HAP-1 (cell line): Measurements from ENCODE around the gene SPON1.
"Not testable (repeated sequence)": the region's sequence is repeated elsewhere in the genome, so short reads cannot be mapped to it uniquely, and the experiment has no call there.

Experiments
- DNase-seq, 2 experiments: peaks; one replicate each; pipeline ENCODE4 v3.0.0-alpha.2; 2016 to 2020; ENCODE audit warnings: low spot score in 2 of 2
- H3K27me3 ChIP-seq: fragments of 250-450 bp; sonication (Bioruptor Pico); 2 replicates; pipeline ENCODE4 v1.5.1; 2020; ENCODE audit warnings: low read depth, mild to moderate bottlenecking, moderate library complexity
- H3K36me3 ChIP-seq: fragments of 250-450 bp; sonication (Bioruptor Pico); replicated peaks from 2 replicates; pipeline ENCODE4 v1.5.1; 2020; ENCODE audit warnings: mild to moderate bottlenecking
- H3K4me1 ChIP-seq: fragments of 250-450 bp; sonication (Bioruptor Pico); 2 replicates; pipeline ENCODE4 v1.5.1; 2020; ENCODE audit warnings: mild to moderate bottlenecking
- H3K4me3 ChIP-seq: fragments of 250-450 bp; sonication (Bioruptor Pico); 2 replicates; pipeline ENCODE4 v1.5.1; 2020; ENCODE audit warnings: mild to moderate bottlenecking, moderate library complexity
- H3K9me3 ChIP-seq: fragments of 250-450 bp; sonication (Bioruptor Pico); 2 replicates; pipeline ENCODE4 v1.5.1; 2020; ENCODE audit warnings: mild to moderate bottlenecking, moderate library complexity
- in situ Hi-C: fragments of 300-500 bp; cut with MboI; formaldehyde crosslinking; loops from 3 replicates; pipeline ENCODE4 v1.14.3; 2020; ENCODE audit warnings: low sequenced_read_pairs, inconsistent platforms, mixed read lengths

The SPON1 gene

DNA sequence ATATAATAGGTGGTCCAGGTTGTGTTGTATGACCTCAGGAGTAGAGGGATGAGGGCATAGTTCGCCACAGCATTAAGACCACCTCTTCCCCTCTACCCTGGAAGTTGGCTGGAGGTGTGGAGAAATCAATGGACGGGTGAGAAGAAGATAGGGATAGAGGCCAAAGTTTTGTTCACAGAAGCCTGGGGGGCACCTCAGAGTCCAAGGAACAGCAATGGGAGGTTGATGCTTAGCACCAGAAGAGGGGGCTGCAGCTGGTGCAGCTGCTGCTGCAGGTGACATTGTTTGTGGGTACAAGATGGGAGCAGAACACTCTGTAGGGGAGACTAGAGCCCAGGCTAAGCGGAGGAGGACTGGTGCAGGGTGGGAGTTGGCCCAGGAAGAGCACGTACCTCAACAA lies 31.2 kb upstream of the SPON1 start:
- Histone ChIP-seq H3K4me1 (no peaks in the 10 kb centered on the region), H3K27me3 (0 out of 2 replicates have a peak, but pooled peaks cover 3% of the 10 kb centered on the region), H3K36me3 (no peaks in the 10 kb centered on the region), H3K9me3 (no peaks in the 10 kb centered on the region), H3K4me3 (no peak overlapping the region)
- in situ Hi-C loops: no loop called here
- no peak for DNase-seq

DNA sequence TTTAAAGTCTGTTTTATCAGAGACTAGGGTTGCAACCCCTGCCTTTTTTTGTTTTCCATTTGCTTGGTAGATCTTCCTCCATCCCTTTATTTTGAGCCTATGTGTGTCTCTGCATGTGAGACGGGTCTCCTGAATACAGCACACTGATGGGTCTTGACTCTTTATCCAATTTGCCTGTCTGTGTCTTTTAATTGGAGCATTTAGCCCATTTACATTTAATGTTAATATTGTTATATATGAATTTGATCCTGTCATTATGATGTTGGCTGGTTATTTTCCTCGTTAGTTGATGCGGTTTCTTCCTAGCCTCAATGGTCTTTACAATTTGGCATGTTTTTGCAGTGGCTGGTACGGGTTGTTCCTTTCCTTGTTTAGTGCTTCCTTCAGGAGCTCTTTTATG lies 25.4 kb upstream of the SPON1 start:
- in situ Hi-C loops, H3K4me1 ChIP-seq, H3K36me3 ChIP-seq, H3K27me3 ChIP-seq, H3K4me3 ChIP-seq, H3K9me3 ChIP-seq, DNase-seq: not testable (repeated sequence)

DNA sequence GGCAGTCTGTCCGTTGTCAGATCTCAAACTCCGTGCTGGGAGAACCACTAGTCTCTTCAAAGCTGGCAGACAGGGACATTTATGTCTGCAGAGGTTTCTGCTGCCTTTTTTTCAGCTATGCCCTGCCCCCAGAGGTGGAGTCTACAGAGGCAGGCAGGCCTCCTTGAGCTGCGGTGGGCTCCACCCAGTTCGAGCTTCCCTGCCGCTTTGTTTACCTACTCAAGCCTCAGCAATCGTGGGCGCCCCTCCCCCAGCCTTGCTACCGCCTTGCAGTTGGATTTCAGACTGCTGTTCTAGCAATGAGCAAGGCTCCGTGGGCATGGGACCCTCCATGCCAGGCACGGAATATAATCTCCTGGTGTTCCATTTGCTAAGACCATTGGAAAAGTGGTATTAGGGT lies 23.7 kb upstream of the SPON1 start:
- DNase-seq: not testable (repeated sequence)

DNA sequence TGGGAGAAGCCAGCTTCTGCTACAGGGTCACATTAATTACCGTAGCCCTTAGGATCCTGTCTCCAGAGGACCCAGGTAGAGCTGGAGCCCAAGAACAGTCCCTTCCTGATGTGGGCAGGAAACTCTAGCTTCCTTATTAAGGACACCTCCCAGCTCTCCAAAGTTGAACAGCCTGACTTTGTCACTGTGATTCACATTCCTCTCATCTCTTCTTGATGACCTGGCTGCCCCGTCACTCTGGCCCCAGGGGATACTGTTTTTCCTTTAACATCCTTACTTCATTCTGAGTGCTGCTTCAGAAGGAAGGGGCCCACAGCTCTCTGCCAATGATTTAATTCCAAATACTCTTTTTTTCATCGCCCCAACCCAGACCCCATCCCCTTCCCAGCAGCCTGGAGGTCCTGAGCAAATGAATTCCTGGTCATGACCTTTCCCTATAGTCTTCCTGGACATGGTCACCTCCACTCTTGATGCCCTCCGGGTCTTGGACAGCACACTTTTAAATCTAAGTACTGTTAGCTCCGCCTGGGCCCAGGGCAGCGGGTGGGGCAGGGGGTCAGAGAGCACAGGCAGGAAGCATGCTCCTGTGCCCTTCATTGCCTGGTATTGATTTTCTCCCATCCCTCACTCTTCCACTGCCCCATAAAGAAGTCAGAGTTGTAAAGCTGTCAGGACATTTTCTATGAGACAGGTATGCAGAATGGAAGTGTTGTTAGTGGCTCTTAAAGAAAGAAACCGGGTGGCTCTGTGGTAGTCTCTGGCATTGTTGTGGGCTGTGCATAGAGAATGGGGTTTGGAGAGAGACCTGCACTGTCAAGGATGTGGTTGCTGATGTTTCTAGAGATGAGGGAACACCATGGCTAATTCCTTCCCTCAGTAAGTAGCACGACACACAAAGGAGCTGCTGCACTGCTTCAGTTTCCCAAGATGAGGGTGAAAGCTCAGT lies 22.3 kb upstream of the SPON1 start:
- in situ Hi-C loops: no loop called here
- Histone ChIP-seq H3K4me3 (no peak overlapping the region), H3K36me3 (no peaks in the 10 kb centered on the region), H3K27me3 (no peaks in the 10 kb centered on the region), H3K9me3 (no peaks in the 10 kb centered on the region), H3K4me1 (no peaks in the 10 kb centered on the region)
- no peak for DNase-seq

More for the DNA sequence above, 23.7 kb upstream of the SPON1 start:
- H3K9me3 ChIP-seq, H3K27me3 ChIP-seq, H3K4me1 ChIP-seq, H3K36me3 ChIP-seq, in situ Hi-C loops, H3K4me3 ChIP-seq: not testable (repeated sequence)

DNA sequence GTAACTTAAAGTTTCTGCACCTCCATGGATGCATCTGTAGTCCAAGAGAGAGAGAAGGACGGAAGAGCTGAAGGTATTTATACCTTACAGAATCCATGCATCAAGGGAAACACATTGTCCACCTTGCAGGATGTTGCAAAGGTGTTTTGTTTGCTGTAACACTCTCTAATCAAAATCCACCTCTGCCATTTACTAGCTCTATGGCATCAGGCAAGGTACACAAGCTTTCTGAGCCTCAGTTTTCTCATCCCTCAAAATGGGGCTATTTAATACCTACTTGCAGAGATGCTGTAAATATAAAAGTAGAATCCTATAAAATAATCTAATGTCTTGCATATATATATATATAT lies 21.6 kb upstream of the SPON1 start:
- no peaks in the 10 kb centered on the region for H3K4me1 ChIP-seq
- no peaks in the 10 kb centered on the region for H3K9me3 ChIP-seq
- DNase-seq: no peak
- no peak overlapping the region for H3K4me3 ChIP-seq
- in situ Hi-C loops: no loop called here
- H3K36me3 ChIP-seq: no peaks in the 10 kb centered on the region
- H3K27me3 ChIP-seq: no peaks in the 10 kb centered on the region

DNA sequence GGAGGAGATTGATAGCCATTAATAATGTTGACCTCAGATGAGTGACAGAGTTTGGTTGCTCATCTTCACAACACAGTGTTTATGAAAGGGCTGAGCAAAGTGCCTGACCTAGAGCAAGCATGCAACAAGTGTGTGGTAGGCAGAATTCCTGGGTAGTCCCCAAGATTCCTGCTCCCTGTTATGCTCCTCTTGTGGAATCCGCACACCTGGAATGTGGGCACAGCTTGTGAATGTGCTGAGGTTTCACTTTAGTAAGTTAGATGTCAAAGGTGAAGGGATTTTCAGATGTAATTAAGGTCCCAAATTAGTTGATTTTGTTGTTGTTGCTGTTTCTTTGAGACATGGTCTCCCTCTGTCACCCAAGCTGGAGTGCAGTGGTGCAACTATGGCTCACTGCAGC lies 20.7 kb upstream of the SPON1 start:
- in situ Hi-C loops: no loop called here
- no peaks in the 10 kb centered on the region for H3K27me3 ChIP-seq
- no peak for DNase-seq
- H3K4me3 ChIP-seq: no peak overlapping the region
- no peaks in the 10 kb centered on the region for H3K36me3 ChIP-seq
- H3K4me1 ChIP-seq: no peaks in the 10 kb centered on the region
- H3K9me3 ChIP-seq: no peaks in the 10 kb centered on the region

DNA sequence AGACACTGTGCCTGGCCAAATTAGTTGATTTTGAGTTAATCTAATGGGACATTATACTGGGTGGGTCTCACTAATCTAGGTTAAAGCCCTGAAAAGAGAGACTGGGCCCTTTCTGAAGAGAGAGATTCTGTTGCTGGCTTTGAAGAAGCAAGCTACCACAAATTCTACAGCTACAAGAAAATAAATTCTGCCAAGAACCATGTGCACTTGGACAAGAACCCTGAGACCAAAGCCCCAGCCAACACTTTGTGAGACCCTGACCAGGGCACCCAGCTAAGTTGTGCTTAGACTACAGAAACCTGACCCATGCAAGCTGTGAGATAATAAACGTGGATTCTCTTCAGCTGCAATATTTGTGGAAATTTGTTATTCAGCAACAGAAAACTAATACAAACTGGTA lies 20.1 kb upstream of the SPON1 start:
- no peak for DNase-seq
- no peaks in the 10 kb centered on the region for H3K36me3 ChIP-seq

DNA sequence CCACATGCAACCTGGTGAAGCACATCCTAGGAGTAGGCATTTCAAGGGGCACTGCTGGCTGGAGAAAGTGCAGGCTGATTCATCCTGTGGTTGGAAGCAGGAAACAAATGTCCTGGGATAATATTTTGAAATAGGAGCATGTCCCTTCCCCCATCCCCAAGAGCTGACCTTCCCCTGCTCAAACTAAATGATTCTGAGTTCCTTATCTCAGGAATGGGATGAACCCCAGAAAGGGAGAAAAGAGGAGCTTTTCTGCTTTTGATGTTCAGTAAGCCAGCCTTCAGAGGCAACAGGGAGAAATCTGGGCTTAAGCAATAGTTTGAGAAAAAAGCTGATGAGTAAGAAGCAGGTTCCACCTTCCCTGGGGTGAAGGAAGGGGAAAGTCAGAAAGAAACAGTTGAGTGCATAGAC lies 19.5 kb upstream of the SPON1 start:
- no peak for DNase-seq
- H3K4me3 ChIP-seq: no peak overlapping the region
- in situ Hi-C loops: no loop called here

More for the DNA sequence above, 20.1 kb upstream of the SPON1 start:
- Histone ChIP-seq H3K4me3 (no peak overlapping the region), H3K9me3 (no peaks in the 10 kb centered on the region), H3K4me1 (no peaks in the 10 kb centered on the region), H3K27me3 (no peaks in the 10 kb centered on the region)
- in situ Hi-C loops: no loop called here

DNA sequence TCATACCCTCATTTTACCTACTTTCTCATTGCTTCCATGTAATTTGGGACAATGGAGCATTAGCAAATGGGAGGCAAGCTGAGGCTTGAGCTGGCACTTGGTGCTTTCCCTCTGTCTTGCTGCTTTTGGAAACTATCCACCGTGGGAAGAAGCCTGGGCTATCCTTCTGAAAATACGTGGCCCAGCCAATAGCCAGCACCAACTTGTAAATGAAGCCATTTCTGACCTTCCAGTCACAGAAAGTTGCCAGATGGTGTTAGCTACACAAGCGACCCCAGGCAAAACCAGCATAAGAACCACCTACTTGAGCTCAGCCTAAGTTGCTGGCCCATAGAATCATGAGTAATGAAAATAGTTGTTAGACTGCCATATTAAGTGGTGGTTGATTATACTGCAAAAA lies 18.5 kb upstream of the SPON1 start:
- Histone ChIP-seq H3K4me3 (no peak overlapping the region), H3K9me3 (no peaks in the 10 kb centered on the region), H3K36me3 (no peaks in the 10 kb centered on the region), H3K4me1 (no peaks in the 10 kb centered on the region), H3K27me3 (no peaks in the 10 kb centered on the region)
- DNase-seq: no peak
- in situ Hi-C loops: no loop called here

More for the DNA sequence above, 19.5 kb upstream of the SPON1 start:
- no peaks in the 10 kb centered on the region for H3K4me1 ChIP-seq
- no peaks in the 10 kb centered on the region for H3K36me3 ChIP-seq
- no peaks in the 10 kb centered on the region for H3K27me3 ChIP-seq
- no peaks in the 10 kb centered on the region for H3K9me3 ChIP-seq

DNA sequence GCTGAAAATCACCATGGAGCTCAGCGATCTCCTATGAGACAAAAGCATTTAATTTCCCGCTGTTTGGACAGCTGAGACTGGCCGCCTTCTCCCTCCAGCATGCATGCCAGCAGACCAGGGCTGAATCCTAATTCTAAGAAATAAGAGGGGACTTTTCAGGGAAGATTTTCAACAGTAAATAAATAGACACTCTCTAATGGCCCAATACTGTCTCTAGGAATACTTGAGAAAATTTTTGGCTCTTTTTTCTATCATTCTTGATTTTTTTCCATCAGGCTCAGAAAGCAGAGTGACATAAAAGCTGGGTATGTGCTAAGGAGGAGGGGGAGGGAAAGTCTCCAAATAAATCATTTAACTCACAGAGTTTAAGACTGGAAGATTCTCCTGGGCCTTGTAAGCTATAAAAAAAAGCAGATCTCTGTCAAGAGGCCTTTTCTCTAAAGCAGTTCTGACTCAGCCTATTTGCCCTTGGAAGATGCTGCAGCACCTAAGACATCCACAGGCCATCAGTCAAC lies 17.6 kb upstream of the SPON1 start:
- H3K4me3 ChIP-seq: no peak overlapping the region
- in situ Hi-C loops: no loop called here
- H3K27me3 ChIP-seq: no peaks in the 10 kb centered on the region
- no peak for DNase-seq
- H3K4me1 ChIP-seq: no peaks in the 10 kb centered on the region
- H3K9me3 ChIP-seq: no peaks in the 10 kb centered on the region
- H3K36me3 ChIP-seq: no peaks in the 10 kb centered on the region

DNA sequence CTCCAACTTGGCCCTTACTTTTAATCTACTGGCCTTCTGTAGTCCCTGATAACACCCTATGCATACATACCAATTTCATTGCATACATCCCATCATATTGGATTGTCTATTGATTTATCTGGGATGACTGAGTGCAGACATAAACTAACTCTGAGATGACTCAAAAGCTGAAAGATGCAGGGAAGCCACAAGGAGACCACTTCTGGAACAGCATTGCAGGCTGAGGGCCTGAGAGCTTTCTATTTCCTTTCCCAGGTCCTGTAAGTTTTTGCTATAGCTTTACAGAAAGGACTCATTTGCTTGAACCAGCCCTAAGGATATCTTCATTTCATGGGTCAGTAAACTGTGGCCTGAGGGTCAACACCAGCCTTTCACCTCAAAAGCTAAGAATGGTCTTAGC lies 15.1 kb upstream of the SPON1 start:
- H3K27me3 ChIP-seq: no peaks in the 10 kb centered on the region
- H3K9me3 ChIP-seq: no peaks in the 10 kb centered on the region
- no peak for DNase-seq
- H3K4me1 ChIP-seq: no peaks in the 10 kb centered on the region
- H3K4me3 ChIP-seq: no peak overlapping the region
- in situ Hi-C loops: no loop called here
- H3K36me3 ChIP-seq: no peaks in the 10 kb centered on the region

DNA sequence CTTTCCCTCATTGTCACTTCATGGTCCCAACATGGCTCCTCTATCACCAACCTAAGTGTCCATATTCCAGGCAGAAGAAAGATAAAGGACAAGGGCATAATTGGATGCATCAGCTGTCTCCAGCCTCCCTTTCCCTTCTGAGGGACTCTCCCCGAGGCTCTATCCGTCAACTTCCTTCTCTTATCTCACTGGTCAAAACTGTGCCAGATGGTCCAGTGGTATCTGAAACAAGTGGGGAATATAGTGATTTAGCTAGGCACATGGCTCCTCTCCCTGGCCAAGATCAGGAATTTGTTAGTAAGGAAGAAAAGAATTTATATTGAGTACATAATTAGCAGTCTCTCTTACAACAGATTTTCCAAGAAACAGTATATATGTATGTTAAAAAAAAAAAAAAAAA lies 12.6 kb upstream of the SPON1 start:
- H3K4me1 ChIP-seq: no peaks in the 10 kb centered on the region
- in situ Hi-C loops: no loop called here
- DNase-seq: no peak
- H3K36me3 ChIP-seq: no peaks in the 10 kb centered on the region
- H3K27me3 ChIP-seq: peaks cover 2% of the 10 kb centered on the region; the same call in 1 of the 2 replicates
- no peaks in the 10 kb centered on the region for H3K9me3 ChIP-seq
- H3K4me3 ChIP-seq: no peak overlapping the region

DNA sequence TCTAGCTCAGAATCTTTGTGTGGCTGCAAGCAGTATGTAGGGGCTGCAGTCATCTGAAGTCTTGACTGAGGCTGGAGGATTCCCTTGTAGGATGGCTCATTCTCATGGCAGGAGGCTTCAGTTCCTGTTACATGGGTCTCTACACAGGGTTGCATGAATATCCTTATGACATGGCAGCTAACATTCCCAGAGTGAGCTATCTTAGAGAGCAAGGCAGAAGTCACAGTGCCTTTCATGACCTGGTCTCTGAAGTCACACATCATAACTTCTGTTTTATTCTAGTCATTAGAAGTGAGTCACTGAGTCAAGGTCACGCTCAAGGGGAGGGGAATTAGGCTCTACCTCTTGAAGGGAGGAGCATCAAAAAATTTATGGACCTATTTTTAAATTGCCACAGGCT lies 10.3 kb upstream of the SPON1 start:
- in situ Hi-C loops: no loop called here
- no peaks in the 10 kb centered on the region for H3K9me3 ChIP-seq
- no peaks in the 10 kb centered on the region for H3K4me1 ChIP-seq
- no peaks in the 10 kb centered on the region for H3K36me3 ChIP-seq
- DNase-seq: no peak
- peaks cover 20% of the 10 kb centered on the region for H3K27me3 ChIP-seq
- H3K4me3 ChIP-seq: no peak overlapping the region

DNA sequence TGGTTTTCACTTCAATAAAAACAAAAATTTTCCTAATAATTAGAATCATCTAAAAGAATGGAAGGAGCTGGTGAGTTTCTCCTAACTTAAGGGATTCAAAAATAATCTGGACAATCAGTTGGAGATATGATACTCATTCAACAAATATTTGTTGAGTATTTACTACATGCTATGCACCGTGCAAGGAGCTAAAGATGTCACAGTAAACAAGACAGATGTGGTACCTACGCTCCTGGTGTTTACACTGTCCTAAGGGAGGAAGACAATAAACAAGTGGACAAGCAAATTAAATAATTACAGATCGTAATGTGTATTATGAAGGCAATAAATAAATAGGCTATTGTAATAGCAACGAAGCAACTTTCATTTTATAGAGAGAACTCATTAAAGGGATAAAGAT lies 9.9 kb upstream of the SPON1 start:
- Histone ChIP-seq H3K9me3 (no peaks in the 10 kb centered on the region), H3K4me3 (no peak overlapping the region), H3K4me1 (no peaks in the 10 kb centered on the region), H3K36me3 (no peaks in the 10 kb centered on the region), H3K27me3 (peaks cover 22% of the 10 kb centered on the region)
- in situ Hi-C loops: no loop called here
- no peak for DNase-seq
